ENCODE data around the gene ADK.
"Not testable (repeated sequence)": the region's sequence is repeated elsewhere in the genome, so short reads cannot be mapped to it uniquely, and the experiment has no call there.

The ADK gene

GRCh38 chr10:74543276-74543675 lies 392.3 kb downstream of the ADK start:
- Histone ChIP-seq H3K36me3 (ENCODE audit: control insufficient read depth, insufficient read depth, low read length) (no peaks in the 10 kb centered on the region), H3K9me3 (ENCODE audit: control insufficient read depth, low read length) (no peaks in the 10 kb centered on the region), H3K4me1 (ENCODE audit: control insufficient read depth, insufficient read depth, low read length) (no peaks in the 10 kb centered on the region), H3K27me3 (ENCODE audit: control insufficient read depth, insufficient read depth, low read length, poor library complexity, severe bottlenecking) (no peaks in the 10 kb centered on the region), H3K27ac (ENCODE audit: insufficient read depth, low read depth, low read length, poor library complexity, severe bottlenecking) (no peak overlapping the region), H3K4me3 (ENCODE audit: insufficient read depth, low read depth, low read length) (no peak overlapping the region)
- WGBS, 2 experiments: 100% methylated on average over 1 of the region's 1 CpG; no CpG with 5 or more reads in 1 of the 2 experiments

GRCh38 chr10:74544106-74544505 lies 393.1 kb downstream of the ADK start:
- 58 to 62% methylated on average over 2 of the region's 2 CpGs for whole genome bisulfite sequencing, 2 experiments
- no peaks in the 10 kb centered on the region for H3K9me3 ChIP-seq (ENCODE audit: control insufficient read depth, low read length)
- H3K36me3 ChIP-seq (ENCODE audit: control insufficient read depth, insufficient read depth, low read length): no peaks in the 10 kb centered on the region
- no peaks in the 10 kb centered on the region for H3K4me1 ChIP-seq (ENCODE audit: control insufficient read depth, insufficient read depth, low read length)
- H3K27ac ChIP-seq (ENCODE audit: insufficient read depth, low read depth, low read length, poor library complexity, severe bottlenecking): no peak overlapping the region
- H3K4me3 ChIP-seq (ENCODE audit: insufficient read depth, low read depth, low read length): no peak overlapping the region
- no peaks in the 10 kb centered on the region for H3K27me3 ChIP-seq (ENCODE audit: control insufficient read depth, insufficient read depth, low read length, poor library complexity, severe bottlenecking)

GRCh38 chr10:74548676-74549075 lies 397.7 kb downstream of the ADK start:
- no peaks in the 10 kb centered on the region for H3K4me1 ChIP-seq (ENCODE audit: control insufficient read depth, insufficient read depth, low read length)
- no peaks in the 10 kb centered on the region for H3K36me3 ChIP-seq (ENCODE audit: control insufficient read depth, insufficient read depth, low read length)
- no peaks in the 10 kb centered on the region for H3K9me3 ChIP-seq (ENCODE audit: control insufficient read depth, low read length)
- no peak overlapping the region for H3K27ac ChIP-seq (ENCODE audit: insufficient read depth, low read depth, low read length, poor library complexity, severe bottlenecking)
- no peaks in the 10 kb centered on the region for H3K27me3 ChIP-seq (ENCODE audit: control insufficient read depth, insufficient read depth, low read length, poor library complexity, severe bottlenecking)
- WGBS, 2 experiments: 77 to 100% methylated on average over 2 of the region's 2 CpGs
- no peak overlapping the region for H3K4me3 ChIP-seq (ENCODE audit: insufficient read depth, low read depth, low read length)

GRCh38 chr10:74556072-74556705 lies 405.2 kb downstream of the ADK start:
- Histone ChIP-seq H3K27ac (ENCODE audit: insufficient read depth, low read depth, low read length, poor library complexity, severe bottlenecking) (no peak overlapping the region), H3K4me3 (ENCODE audit: insufficient read depth, low read depth, low read length) (no peak overlapping the region), H3K9me3 (ENCODE audit: control insufficient read depth, low read length) (no peaks in the 10 kb centered on the region), H3K4me1 (ENCODE audit: control insufficient read depth, insufficient read depth, low read length) (no peaks in the 10 kb centered on the region), H3K27me3 (ENCODE audit: control insufficient read depth, insufficient read depth, low read length, poor library complexity, severe bottlenecking) (no peaks in the 10 kb centered on the region), H3K36me3 (ENCODE audit: control insufficient read depth, insufficient read depth, low read length) (no peaks in the 10 kb centered on the region)
- WGBS, 2 experiments: 95 to 100% methylated on average over 2 of the region's 2 CpGs

GRCh38 chr10:74557098-74557497 lies 406.1 kb downstream of the ADK start:
- no peaks in the 10 kb centered on the region for H3K27me3 ChIP-seq (ENCODE audit: control insufficient read depth, insufficient read depth, low read length, poor library complexity, severe bottlenecking)
- H3K36me3 ChIP-seq (ENCODE audit: control insufficient read depth, insufficient read depth, low read length): no peaks in the 10 kb centered on the region
- no peaks in the 10 kb centered on the region for H3K4me1 ChIP-seq (ENCODE audit: control insufficient read depth, insufficient read depth, low read length)
- H3K4me3 ChIP-seq (ENCODE audit: insufficient read depth, low read depth, low read length): no peak overlapping the region
- no peaks in the 10 kb centered on the region for H3K9me3 ChIP-seq (ENCODE audit: control insufficient read depth, low read length)
- 57% methylated on average over 1 of the region's 1 CpG; no CpG with 5 or more reads in 1 of the 2 experiments for WGBS, 2 experiments
- no peak overlapping the region for H3K27ac ChIP-seq (ENCODE audit: insufficient read depth, low read depth, low read length, poor library complexity, severe bottlenecking)

GRCh38 chr10:74558403-74558802 lies 407.4 kb downstream of the ADK start:
- WGBS, 2 experiments: 85 to 92% methylated on average over 3 of the region's 3 CpGs
- H3K4me3 ChIP-seq (ENCODE audit: insufficient read depth, low read depth, low read length): no peak overlapping the region

GRCh38 chr10:74558897-74559296 lies 407.9 kb downstream of the ADK start:
- no peaks in the 10 kb centered on the region for H3K36me3 ChIP-seq (ENCODE audit: control insufficient read depth, insufficient read depth, low read length)
- no peaks in the 10 kb centered on the region for H3K27me3 ChIP-seq (ENCODE audit: control insufficient read depth, insufficient read depth, low read length, poor library complexity, severe bottlenecking)
- H3K27ac ChIP-seq (ENCODE audit: insufficient read depth, low read depth, low read length, poor library complexity, severe bottlenecking): no peak overlapping the region
- no peaks in the 10 kb centered on the region for H3K9me3 ChIP-seq (ENCODE audit: control insufficient read depth, low read length)
- H3K4me1 ChIP-seq (ENCODE audit: control insufficient read depth, insufficient read depth, low read length): no peaks in the 10 kb centered on the region
- no peak overlapping the region for H3K4me3 ChIP-seq (ENCODE audit: insufficient read depth, low read depth, low read length)
- 85 to 87% methylated on average over 3 of the region's 3 CpGs for WGBS, 2 experiments

More at GRCh38 chr10:74558403-74558802, 407.4 kb downstream of the ADK start:
- Histone ChIP-seq H3K36me3 (ENCODE audit: control insufficient read depth, insufficient read depth, low read length) (no peaks in the 10 kb centered on the region), H3K4me1 (ENCODE audit: control insufficient read depth, insufficient read depth, low read length) (no peaks in the 10 kb centered on the region), H3K27ac (ENCODE audit: insufficient read depth, low read depth, low read length, poor library complexity, severe bottlenecking) (no peak overlapping the region), H3K9me3 (ENCODE audit: control insufficient read depth, low read length) (no peaks in the 10 kb centered on the region), H3K27me3 (ENCODE audit: control insufficient read depth, insufficient read depth, low read length, poor library complexity, severe bottlenecking) (no peaks in the 10 kb centered on the region)

GRCh38 chr10:74568896-74569295 lies 417.9 kb downstream of the ADK start:
- H3K27me3 ChIP-seq (ENCODE audit: control insufficient read depth, insufficient read depth, low read length, poor library complexity, severe bottlenecking); H3K27ac ChIP-seq (ENCODE audit: insufficient read depth, low read depth, low read length, poor library complexity, severe bottlenecking); H3K9me3 ChIP-seq (ENCODE audit: control insufficient read depth, low read length); H3K36me3 ChIP-seq (ENCODE audit: control insufficient read depth, insufficient read depth, low read length); H3K4me3 ChIP-seq (ENCODE audit: insufficient read depth, low read depth, low read length); H3K4me1 ChIP-seq (ENCODE audit: control insufficient read depth, insufficient read depth, low read length): not testable (repeated sequence)
- WGBS, 2 experiments: 89 to 95% methylated on average over 2 to 3 of the region's 4 CpGs

GRCh38 chr10:74573497-74573896 lies 422.5 kb downstream of the ADK start:
- not testable (repeated sequence) for H3K27ac ChIP-seq (ENCODE audit: insufficient read depth, low read depth, low read length, poor library complexity, severe bottlenecking); H3K27me3 ChIP-seq (ENCODE audit: control insufficient read depth, insufficient read depth, low read length, poor library complexity, severe bottlenecking); H3K36me3 ChIP-seq (ENCODE audit: control insufficient read depth, insufficient read depth, low read length); H3K4me3 ChIP-seq (ENCODE audit: insufficient read depth, low read depth, low read length); H3K9me3 ChIP-seq (ENCODE audit: control insufficient read depth, low read length); H3K4me1 ChIP-seq (ENCODE audit: control insufficient read depth, insufficient read depth, low read length)
- 95 to 99% methylated on average over 12 of the region's 12 CpGs for WGBS, 2 experiments

- Histone ChIP-seq H3K27me3 (ENCODE audit: control insufficient read depth, insufficient read depth, low read length, poor library complexity, severe bottlenecking) (no peaks in the 10 kb centered on the region), H3K9me3 (ENCODE audit: control insufficient read depth, low read length) (no peaks in the 10 kb centered on the region), H3K4me3 (ENCODE audit: insufficient read depth, low read depth, low read length) (no peak overlapping the region), H3K4me1 (ENCODE audit: control insufficient read depth, insufficient read depth, low read length) (no peaks in the 10 kb centered on the region), H3K36me3 (ENCODE audit: control insufficient read depth, insufficient read depth, low read length) (no peaks in the 10 kb centered on the region), H3K27ac (ENCODE audit: insufficient read depth, low read depth, low read length, poor library complexity, severe bottlenecking) (no peak overlapping the region)
- WGBS, 2 experiments: 57 to 63% methylated on average over 3 of the region's 3 CpGs
These were observed 424.2 kb downstream of the ADK start for GRCh38 chr10:74575191-74575720.
